CD4-positive, alpha-beta T cell (primary cell): Measurements from ENCODE around the gene PRM1. TPM values are rescaled to one million over a fixed set of nuclear protein-coding genes. Genes with fewer than 3 reads are reported as not detected.
A peak's percentile ranks its signal among the peaks of the same experiment; 100 is the strongest.

Experiments
- ATAC-seq: fragments of 200-7000 bp; cut with Tn5 transposase; one replicate; pipeline ENCODE4 v1.10.0; 2022; ENCODE audit warnings: mild to moderate bottlenecking; ENCODE audit not compliant: poor library complexity
- CTCF ChIA-PET: fragments of 350-600 bp; sonication (Branson Sonifier 250); formaldehyde crosslinking; loops from one replicate; lab custom pipeline; 2021; ENCODE audit warnings: antibody characterized with exemption, inconsistent platforms; lab: Charles Lee
- POLR2A ChIA-PET: fragments of 350-600 bp; sonication (Branson Sonifier 250); formaldehyde crosslinking; loops from one replicate; lab custom pipeline; 2021; ENCODE audit warnings: antibody characterized with exemption, inconsistent platforms; lab: Charles Lee
- DNase-seq, 14 experiments: peaks; one replicate each; pipeline ENCODE4 v3.0.0-alpha.2; 2013 to 2020; ENCODE audit warnings: mixed read lengths in 2 of 14
- H3K27ac ChIP-seq, 2 donors: one replicate each; pipeline versions ENCODE4 v1.5.1 to v1.7.0; 2013; ENCODE audit warnings: low read length in 2 of 2, low read depth in 1 of 2, mild to moderate bottlenecking in 1 of 2
- H3K27me3 ChIP-seq, 2 experiments: 1 replicate in 1 of 2; 2 replicates in 1 of 2; pipeline versions ENCODE4 v1.6.1 to v1.7.0; 2013; ENCODE audit warnings: low read length in 2 of 2, control low read depth in 1 of 2, mild to moderate bottlenecking in 1 of 2, moderate library complexity in 1 of 2; ENCODE audit not compliant: insufficient read depth in 2 of 2, control insufficient read depth in 1 of 2
- H3K36me3 ChIP-seq: one replicate; pipeline ENCODE4 v1.6.1; 2013; ENCODE audit warnings: low read length, control low read depth; ENCODE audit not compliant: insufficient read depth
- H3K4me1 ChIP-seq: one replicate; pipeline ENCODE4 v1.6.1; 2013; ENCODE audit warnings: low read length, control low read depth; ENCODE audit not compliant: insufficient read depth
- H3K4me3 ChIP-seq: one replicate; pipeline ENCODE4 v1.5.1; 2013; ENCODE audit warnings: mild to moderate bottlenecking, low read length, moderate library complexity
- H3K9me3 ChIP-seq, 2 experiments: 1 replicate in 1 of 2; 2 replicates in 1 of 2; pipeline versions ENCODE4 v1.6.1 to v1.7.0; 2013; ENCODE audit warnings: low read length in 2 of 2, mild to moderate bottlenecking in 2 of 2, control low read depth in 1 of 2, moderate library complexity in 1 of 2; ENCODE audit not compliant: control insufficient read depth in 1 of 2, insufficient read depth in 1 of 2
- H3K27ac Mint-ChIP-seq: one replicate; pipeline ENCODE4 v1.8.0; 2020; ENCODE audit warnings: mixed read lengths
- H3K27me3 Mint-ChIP-seq: one replicate; pipeline ENCODE4 v1.8.0; 2021; ENCODE audit warnings: mixed read lengths
- H3K36me3 Mint-ChIP-seq: one replicate; pipeline ENCODE4 v1.8.0; 2021; ENCODE audit warnings: low read depth, mixed read lengths
- H3K4me1 Mint-ChIP-seq: one replicate; pipeline ENCODE4 v1.8.0; 2021; ENCODE audit warnings: low read depth, mixed read lengths
- H3K4me3 Mint-ChIP-seq: one replicate; pipeline ENCODE4 v1.8.0; 2020; ENCODE audit warnings: mild to moderate bottlenecking, mixed read lengths
- H3K9me3 Mint-ChIP-seq: one replicate; pipeline ENCODE4 v1.8.0; 2020; ENCODE audit warnings: mixed read lengths
- intact Hi-C, 2 experiments: fragments of 100-400 bp; cut with DNase I in 1 of 2; cut with micrococcal nuclease in 1 of 2; formaldehyde crosslinking; loops; one replicate each; pipeline versions ENCODE4 v1.15.1 to v1.9.0; 2023 to 2025; cut with DNase I, micrococcal nuclease
- total RNA-seq, 174 experiments: library from RNA in 2 of 174; stranded (reverse) in 2 of 174; gene quantifications; one replicate each; pipeline ENCODE4 v1.2.3 and lab custom pipeline; 2021 to 2026
- TF ChIP-seq, protein P1 (sequence below): fragments of 200-600 bp; IDR thresholded peaks from one replicate; pipeline ENCODE4 v1.8.0; 2022; ENCODE audit warnings: antibody characterized with exemption, mild to moderate bottlenecking

The PRM1 gene
- total RNA-seq, 2 experiments from 2014 or later: not detected

DNA sequence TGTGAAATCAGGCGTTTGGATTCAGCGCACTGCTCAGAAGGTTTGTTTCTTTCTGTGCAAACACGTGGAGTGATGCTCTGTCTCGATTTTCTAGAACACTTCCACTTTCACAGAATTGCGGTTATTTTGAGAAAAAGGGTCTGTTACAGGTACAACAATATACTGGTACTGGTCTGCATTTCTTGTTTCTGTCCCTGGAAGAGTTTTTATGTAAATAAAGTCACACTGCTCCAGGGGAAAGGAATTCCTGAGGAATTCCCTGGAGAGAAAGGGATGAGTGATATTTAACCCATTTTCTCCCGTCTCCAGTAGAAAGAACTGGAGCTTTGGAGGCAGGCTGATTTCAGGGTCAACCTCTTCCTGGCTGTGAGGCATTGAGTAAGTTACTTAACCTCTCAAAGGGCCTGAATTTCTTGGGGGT is 48.0 kb upstream of the PRM1 start:
- Histone ChIP-seq H3K27me3 (peaks cover 0 to 2% of the 10 kb centered on the region in 2 experiments), H3K4me3 (peak overlapping the region; percentile 16), H3K27ac (no peak overlapping the region), H3K4me1 (peaks cover 34% of the 10 kb centered on the region), H3K36me3 (no peaks in the 10 kb centered on the region), H3K9me3 (peaks cover 0 to 11% of the 10 kb centered on the region in 2 experiments)
- no peaks in the 10 kb centered on the region for H3K27me3 Mint-ChIP-seq
- peaks cover 27% of the 10 kb centered on the region for H3K4me1 Mint-ChIP-seq
- H3K36me3 Mint-ChIP-seq: no peaks in the 10 kb centered on the region
- H3K4me3 Mint-ChIP-seq: peak overlapping the region; percentile 31
- peak; percentile 43 for ATAC-seq
- intact Hi-C loops: loop anchor here in 1 of 2 experiments (2.0 kb wide), 1 partner anchor 26 kb away; no protein-coding TSS in a partner anchor
- CTCF ChIA-PET: interaction anchor here (1.0 kb wide), 1 partner anchor 74 kb away, joined by 3 read pairs; no protein-coding TSS in a partner anchor
- no peaks in the 10 kb centered on the region for H3K9me3 Mint-ChIP-seq
- H3K27ac Mint-ChIP-seq: peak overlapping the region; percentile 35
- TF ChIP-seq, protein P1, sequence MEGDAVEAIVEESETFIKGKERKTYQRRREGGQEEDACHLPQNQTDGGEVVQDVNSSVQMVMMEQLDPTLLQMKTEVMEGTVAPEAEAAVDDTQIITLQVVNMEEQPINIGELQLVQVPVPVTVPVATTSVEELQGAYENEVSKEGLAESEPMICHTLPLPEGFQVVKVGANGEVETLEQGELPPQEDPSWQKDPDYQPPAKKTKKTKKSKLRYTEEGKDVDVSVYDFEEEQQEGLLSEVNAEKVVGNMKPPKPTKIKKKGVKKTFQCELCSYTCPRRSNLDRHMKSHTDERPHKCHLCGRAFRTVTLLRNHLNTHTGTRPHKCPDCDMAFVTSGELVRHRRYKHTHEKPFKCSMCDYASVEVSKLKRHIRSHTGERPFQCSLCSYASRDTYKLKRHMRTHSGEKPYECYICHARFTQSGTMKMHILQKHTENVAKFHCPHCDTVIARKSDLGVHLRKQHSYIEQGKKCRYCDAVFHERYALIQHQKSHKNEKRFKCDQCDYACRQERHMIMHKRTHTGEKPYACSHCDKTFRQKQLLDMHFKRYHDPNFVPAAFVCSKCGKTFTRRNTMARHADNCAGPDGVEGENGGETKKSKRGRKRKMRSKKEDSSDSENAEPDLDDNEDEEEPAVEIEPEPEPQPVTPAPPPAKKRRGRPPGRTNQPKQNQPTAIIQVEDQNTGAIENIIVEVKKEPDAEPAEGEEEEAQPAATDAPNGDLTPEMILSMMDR: no peak
- DNase-seq: peak in 1 of 14 experiments; percentile 9
- POLR2A ChIA-PET: interaction anchor here (2.6 kb wide), 1 partner anchor 73 kb away, joined by 14 read pairs; the partner anchor contains the start of gene SOCS1

DNA sequence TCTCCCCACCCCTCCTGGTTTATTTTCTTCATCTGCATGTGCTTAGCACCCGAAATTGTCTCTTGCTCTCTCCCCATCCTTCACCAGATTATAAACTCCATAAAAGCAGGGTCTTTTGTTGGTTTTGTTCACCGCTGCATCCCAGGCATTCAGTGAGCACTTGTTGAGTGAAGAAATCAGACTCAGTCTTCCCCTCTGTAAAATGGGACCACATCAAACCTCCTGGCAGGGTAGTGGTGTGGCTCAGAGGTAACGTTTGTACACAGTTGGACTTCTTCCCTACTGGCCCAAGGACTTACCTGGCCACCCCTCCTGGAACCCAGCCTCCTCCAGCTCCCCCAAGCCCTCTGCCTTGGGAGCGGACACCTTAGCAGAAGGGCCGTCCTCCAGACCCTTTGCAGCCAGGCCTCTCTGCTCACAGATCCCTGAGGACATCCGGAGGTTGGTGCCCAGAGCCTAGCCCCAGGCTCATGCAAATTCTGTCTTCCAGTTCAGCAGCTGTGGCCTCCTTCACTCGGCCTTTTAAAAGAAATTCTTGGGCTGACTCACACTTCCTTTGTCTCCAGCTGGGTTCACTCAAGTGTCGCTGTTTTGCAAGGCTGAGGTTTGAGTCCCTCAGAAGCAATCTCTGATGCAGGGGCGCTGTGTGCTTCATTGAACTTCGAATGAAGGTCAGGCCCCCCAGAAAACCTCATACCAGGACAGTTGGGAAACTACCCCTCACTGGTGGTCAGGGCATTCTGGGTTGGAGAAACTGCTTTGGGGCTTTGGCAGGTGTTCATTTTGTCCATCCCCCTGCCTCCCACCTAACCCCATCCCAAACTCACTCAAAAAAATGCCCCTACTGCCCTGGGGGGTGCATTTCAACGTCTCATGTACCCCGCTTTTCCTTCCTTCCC is 47.3 kb upstream of the PRM1 start:
- Mint-ChIP-seq H3K4me1 (peaks cover 27% of the 10 kb centered on the region), H3K36me3 (no peaks in the 10 kb centered on the region), H3K27me3 (no peaks in the 10 kb centered on the region), H3K4me3 (peak overlapping the region; percentile 31), H3K9me3 (no peaks in the 10 kb centered on the region), H3K27ac (peak overlapping the region; percentile 35)
- ChIA-PET POLR2A (interaction anchor here (2.6 kb wide), 1 partner anchor 73 kb away, joined by 14 read pairs; the partner anchor contains the start of gene SOCS1), CTCF (interaction anchor here (0.9 to 1.0 kb wide), 2 partner anchors 28 to 74 kb away, joined by 3 to 4 read pairs; no protein-coding TSS in a partner anchor)
- H3K9me3 ChIP-seq: peaks cover 0 to 8% of the 10 kb centered on the region in 2 experiments
- TF ChIP-seq, protein P1: no peak
- no peaks in the 10 kb centered on the region for H3K36me3 ChIP-seq
- peak; percentile 80 for ATAC-seq
- intact Hi-C loops: loop anchor here in 1 of 2 experiments (2.0 kb wide), 1 partner anchor 26 kb away; no protein-coding TSS in a partner anchor
- peak overlapping the region; percentile 16 for H3K4me3 ChIP-seq
- peak in 13 of 14 experiments; percentile 22 to 71 (median 47) for DNase-seq
- peaks cover 34% of the 10 kb centered on the region for H3K4me1 ChIP-seq
- no peak overlapping the region for H3K27ac ChIP-seq
- peaks cover 0 to 2% of the 10 kb centered on the region in 2 experiments for H3K27me3 ChIP-seq
